Left hindlimb (tissue), 1 donor: ENCODE data around the gene YTHDF2.
"Not testable (repeated sequence)": the region's sequence is repeated elsewhere in the genome, so short reads cannot be mapped to it uniquely, and the experiment has no call there.

ENCODE experiments used
- DNase-seq: peaks from one replicate; pipeline ENCODE4 v3.0.0-alpha.2; 2018

The YTHDF2 gene

DNA sequence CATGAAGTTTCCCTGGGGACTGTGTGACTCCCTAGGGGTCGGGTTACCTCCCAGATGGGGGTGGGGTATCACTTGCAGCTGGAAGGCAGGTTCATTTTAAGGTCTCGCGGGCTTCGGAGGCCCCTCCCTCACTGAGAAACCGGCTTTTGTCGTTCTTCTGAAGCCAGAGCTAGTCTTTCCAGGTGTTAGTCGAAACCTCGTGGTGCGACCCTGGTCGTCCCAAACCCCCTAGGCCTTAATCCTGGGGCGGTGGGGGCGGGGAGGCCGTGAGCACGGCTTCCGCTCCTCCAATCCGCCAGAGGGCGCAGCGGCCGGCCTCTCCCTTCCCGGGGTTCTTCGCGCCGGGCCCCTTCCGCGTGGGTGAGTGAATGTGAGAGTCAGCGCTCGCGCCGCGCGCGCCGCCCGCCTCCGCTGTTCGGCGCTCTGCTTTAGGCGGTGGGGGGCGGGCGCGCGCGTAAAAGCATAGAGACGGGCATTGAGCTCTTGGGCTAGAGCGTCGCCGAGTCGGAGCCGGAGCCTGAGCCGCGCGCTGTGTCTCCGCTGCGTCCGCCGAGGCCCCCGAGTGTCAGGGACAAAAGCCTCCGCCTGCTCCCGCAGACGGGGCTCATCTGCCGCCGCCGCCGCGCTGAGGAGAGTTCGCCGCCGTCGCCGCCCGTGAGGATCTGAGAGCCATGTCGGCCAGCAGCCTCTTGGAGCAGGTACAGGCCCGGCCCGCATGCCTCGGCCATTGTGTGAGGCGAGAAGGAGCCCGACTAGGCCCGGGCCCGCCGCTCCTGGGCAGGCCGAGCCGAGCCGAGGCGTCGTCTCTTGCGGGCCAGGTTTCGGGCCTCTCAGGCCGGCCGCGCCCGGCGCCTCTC lies at the start of gene YTHDF2:
Gene YTHDF2, plus strand, starts transcription at position 491 of the 857 bp plus-strand sequence. Its CDS starts 181 bp downstream, at position 672.
- peak; percentile 98 for DNase-seq

GRCh38 chr1:28691627-28692026 lies 45.1 kb upstream of the YTHDF2 start:
- DNase-seq = not testable (repeated sequence)

- no peak for DNase-seq
These were observed 33.1 kb upstream of the YTHDF2 start for GRCh38 chr1:28703629-28704028.

DNA sequence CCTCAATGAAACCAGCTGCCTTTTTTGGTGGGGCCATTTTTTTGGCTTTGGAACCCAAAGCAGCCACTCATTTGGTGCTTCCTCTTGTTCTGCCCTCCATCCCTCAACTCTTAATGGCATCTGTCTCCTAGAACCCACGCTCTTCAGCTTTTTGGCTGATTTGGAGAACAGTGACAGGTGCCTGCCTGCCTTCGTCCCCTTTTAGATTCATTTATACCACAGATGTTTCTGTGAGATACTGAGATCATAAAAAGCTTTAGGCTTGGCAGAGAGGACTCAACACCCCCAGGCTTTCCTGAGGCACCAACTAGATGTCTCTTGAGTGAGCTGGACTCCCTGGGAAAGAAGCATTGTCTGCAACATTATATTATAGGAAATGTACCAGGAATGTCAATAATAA lies 20.4 kb upstream of the YTHDF2 start:
- no peak for DNase-seq

DNA sequence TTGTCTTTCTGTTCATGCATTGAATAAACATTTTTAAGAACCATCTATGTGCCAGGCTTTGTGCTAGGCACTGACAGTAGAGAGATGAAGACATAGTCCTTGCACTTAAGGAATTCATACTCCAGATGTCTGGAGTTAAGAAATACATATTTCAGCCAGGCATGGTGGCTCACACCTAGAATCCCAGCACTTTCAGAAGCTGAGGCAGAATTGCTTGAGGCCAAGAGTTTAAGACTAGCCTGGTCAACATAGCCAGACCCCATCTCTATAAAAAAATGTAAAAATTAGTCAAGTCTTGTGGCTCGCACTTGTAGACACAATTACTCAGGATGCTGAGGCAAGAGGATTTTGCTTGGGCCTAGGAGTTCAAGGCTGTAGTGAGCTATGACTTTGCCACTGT lies 18.6 kb upstream of the YTHDF2 start:
- no peak for DNase-seq

DNA sequence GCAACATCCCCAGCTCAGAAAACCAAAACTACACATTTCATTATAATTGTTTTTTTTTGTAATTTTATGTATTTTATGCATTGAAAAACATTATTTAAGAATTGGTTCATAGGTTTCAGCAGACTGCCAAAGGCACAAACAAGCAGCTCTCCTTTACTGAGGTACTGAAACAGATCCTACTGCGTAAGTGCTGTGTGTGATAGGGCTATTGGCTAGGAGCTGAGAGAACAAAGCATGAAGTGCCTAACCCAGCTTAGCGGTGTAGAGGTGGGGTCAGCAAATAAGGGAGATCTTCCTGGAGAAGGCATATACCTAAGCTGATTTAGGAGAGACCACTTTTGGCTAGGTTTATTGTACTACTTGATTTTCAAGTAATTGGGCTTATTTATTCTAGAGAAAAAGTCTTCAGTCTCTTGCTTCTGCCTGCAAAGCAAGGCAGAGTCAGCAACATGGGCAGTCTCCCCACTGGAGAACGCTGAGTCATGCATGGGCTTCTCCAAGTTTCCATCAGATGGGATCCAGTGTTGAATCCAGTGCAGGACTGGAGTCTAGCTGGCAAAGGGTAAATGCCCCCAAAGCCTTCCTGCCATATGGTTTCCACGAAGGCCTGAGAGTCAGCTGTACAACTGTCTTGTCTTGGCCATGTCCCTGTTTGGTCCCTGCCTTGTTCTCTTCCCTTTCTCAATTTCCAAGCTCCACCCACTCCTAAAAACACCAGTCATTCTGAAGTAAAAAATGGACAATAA lies 18.0 kb upstream of the YTHDF2 start:
- no peak for DNase-seq

GRCh38 chr1:28719332-28719619 lies 17.5 kb upstream of the YTHDF2 start:
- no peak for DNase-seq

DNA sequence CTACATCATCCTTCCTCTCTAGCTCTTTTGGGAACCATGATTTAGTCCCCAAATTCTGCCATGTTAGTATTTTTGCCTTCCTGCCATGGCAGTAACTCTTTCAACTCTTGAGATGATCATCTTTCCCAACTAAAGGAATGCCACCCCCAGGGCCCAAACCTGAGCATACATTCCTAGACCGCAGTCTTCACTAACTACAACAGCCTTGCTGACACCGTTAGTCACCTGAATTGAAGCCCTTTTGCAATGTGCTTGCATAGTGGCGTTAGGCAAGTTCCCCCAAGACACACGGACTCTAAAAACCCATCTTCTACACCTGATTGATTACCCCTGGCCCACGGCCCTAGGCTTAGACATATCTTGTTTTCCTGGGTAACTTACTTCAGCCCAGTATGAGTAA lies 16.4 kb upstream of the YTHDF2 start:
- no peak for DNase-seq

DNA sequence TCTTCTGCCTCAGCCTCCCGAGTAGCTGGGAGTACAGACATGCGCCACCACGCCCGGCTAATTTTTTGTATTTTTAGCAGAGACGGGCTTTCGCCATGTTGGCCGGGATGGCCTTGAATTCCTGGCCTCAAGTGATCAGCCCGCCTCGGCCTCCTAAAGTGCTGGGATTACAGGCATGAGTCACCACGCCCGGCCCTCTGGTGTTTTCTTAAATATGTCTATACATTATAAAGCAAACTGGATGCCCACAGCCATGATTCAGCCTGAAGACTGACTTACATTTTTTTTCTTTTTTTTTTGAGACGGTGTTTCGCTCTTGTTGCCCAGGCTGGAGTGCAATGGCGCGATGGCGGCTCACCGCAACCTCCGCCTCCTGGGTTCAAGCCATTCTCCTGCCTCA lies 14.8 kb upstream of the YTHDF2 start:
- not testable (repeated sequence) for DNase-seq

GRCh38 chr1:28725365-28725764 lies 11.4 kb upstream of the YTHDF2 start:
- DNase-seq = not testable (repeated sequence)

DNA sequence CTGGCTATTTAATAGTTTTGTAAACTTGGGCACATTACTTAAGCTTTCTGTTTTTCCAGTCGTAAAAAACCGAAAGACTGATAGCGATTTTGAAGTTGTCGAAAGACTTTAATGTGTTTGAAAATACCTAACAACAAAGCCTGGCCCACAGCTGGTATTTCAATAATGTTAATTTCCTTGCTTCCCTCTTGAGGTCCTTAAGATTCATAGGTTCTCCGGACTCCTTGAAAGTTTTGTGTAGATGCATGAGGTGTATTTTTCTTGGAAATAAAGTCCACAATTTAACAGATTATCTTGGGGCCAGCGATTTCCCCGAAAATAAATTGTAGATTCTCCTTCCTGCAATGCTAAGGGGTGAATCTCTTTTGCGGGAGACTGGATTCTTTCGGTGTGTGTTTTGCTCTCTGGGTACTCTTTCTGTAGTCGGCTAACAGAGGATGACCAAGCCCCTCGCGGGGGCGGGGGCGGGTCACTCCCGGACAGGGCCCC lies 735 bp upstream of the YTHDF2 start:
- no peak for DNase-seq

- DNase-seq = peak; percentile 56
These were observed 780 bp downstream of the YTHDF2 start for GRCh38 chr1:28737307-28738132.

GRCh38 chr1:28740118-28740517 lies 3.4 kb downstream of the YTHDF2 start:
- DNase-seq = no peak

DNA sequence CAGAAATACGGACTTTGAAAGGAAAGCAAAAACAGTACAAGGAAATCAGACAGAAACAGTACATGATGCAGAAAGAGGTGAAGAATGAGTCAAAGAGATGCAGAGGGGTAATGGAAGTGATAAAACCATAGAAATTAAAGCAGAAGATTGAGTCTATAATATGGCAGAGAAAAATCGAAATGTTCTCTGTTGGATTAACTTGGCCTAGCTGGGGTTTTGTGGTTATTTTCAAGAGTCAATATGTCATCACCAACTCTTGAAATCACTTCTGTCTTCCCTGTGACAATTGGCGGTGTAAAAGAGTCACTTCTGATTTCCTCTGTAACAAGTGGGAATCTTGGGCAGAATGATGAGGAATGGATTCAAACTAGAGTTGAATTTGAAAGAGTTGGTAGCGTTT lies 7.4 kb downstream of the YTHDF2 start:
- DNase-seq = no peak

DNA sequence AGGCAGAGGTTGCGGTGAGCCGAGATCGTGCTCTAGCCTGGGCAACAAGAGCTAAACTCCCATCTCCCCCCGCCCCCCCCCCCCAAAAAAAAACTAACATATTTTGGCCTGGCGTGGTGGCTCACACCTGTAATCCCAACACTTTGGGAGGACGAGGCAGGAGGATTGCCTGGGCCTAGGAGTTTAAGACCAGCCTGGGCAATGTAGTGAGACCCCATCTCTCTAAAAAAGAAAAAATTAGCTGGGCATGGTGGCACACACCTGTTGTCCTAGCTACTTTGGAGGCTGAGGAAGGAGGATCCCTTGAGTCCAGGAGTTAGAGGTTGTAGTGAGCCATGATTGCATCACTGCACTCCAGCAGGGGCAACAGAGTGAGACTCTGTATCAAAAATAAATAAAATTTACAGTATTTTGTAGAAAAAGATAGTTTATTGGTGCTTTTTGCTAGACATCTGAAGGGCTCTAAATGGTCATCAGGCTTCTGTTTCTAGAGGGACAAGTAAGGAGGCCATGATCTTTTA lies 9.0 kb downstream of the YTHDF2 start:
- DNase-seq = no peak

GRCh38 chr1:28750330-28750729 lies 13.6 kb downstream of the YTHDF2 start:
- DNase-seq = no peak

DNA sequence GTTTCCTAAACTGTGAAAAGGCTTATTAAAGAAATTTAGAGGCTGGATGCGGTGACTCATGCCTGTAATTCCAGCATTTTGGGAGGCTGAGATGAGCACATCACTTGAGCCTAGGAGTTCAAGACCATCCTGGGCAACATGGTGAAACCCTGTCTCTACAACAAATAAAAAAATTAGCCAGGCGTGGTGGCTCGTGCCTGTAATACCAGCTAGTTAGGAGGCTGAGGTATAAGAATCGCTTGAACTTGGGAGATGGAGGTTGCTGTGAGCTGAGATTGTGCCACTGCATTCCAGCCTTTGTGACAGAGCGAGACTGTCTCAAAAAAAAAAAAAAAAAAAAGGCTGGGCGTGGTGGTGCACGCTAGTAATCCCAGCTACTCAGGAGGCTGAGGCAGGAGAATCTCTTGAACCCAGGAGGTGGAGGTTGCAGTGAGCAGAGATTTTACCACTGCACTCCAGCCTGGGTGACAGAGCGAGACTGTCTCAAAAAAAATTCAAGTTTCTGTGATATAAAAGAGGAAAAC lies 14.1 kb downstream of the YTHDF2 start:
- not testable (repeated sequence) for DNase-seq

DNA sequence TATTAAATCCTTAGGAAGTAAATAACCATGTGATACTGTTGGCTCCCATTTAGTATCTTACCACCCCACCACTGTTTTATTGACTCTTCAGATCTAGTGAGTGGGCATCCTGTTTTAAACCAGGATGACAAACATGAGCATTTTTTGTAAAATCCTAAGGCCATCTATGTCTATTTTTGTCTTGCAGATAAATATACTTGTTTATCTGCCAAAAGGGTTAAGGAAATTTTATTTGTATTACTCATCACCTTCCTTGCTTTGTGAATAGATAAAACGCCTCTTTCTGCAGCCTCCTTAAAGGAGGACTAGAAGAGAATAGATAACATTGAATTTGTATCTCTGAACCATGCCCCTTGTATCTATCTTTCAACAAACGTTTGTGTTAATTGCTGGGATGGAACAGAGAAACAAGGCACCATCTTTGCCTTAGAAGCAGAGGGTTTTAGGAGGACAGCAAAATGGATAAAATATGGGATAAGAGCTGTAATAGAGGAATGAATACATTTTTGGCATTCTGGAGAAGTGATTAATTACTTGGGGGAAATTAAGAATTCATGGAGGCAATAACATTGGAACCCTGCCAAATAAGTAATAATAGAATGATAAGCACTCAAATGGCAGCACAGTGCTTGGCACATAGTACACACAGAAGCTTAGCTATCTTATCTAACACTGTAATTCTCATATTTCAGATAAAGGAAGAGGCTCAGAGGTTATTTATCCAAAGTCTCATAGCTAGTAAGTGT lies 14.7 kb downstream of the YTHDF2 start:
- DNase-seq = no peak

DNA sequence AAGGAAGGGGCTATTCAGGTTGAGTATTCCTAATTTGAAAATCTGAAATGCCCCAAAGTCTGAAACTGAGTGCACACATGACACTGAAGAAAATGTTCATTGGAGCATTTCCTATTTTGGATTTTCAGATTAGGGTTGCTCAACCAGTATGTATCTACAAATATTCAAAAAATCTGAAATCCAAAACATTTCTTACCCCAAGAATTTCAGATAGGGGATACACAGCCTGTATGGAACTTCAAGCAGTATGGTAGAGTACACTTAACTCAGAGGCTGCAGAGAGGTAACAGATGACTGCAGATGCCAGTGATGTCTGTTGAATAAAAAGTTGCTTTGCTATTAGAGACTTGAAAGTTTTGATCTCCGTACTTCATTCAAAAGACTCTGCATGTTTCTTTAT lies 19.0 kb downstream of the YTHDF2 start:
- DNase-seq = no peak

GRCh38 chr1:28756846-28757245 lies 20.1 kb downstream of the YTHDF2 start:
- DNase-seq = no peak

DNA sequence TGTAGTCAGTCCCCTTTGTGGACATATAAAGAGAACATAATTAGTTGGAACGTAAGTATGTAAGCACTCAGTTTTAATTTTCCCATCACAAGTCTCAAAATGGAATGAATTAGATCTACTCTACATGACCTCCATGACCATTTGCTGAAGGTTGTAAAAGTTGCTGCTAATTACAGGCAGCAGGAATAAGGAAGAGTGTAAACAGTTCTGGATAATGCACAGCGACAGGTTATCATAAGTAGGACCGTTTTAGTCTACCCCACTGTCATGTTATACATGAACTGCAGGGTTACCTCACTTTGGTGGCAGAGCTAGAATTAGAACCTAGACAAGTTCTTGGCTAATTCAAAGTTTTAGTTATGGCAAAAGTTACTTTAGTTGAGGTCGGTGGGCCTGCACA lies 21.7 kb downstream of the YTHDF2 start:
- no peak for DNase-seq

GRCh38 chr1:28759257-28759656 lies 22.5 kb downstream of the YTHDF2 start:
- DNase-seq = no peak
